CD14-positive monocyte (primary cell): ENCODE measurements around the gene IL15. TPM values are rescaled to one million over a fixed set of nuclear protein-coding genes. Genes with fewer than 3 reads are reported as not detected.

Experiments
- DNase-seq, 3 donors: peaks; one replicate each; pipeline ENCODE4 v3.0.0-alpha.2; 2011 to 2022
- H2AFZ ChIP-seq: 2 replicates; pipeline ENCODE4 v1.6.0; 2012; ENCODE audit warnings: mild to moderate bottlenecking, low read depth, low read length, inconsistent platforms; ENCODE audit not compliant: insufficient read depth, poor library complexity, severe bottlenecking
- H3K27ac ChIP-seq, 2 donors: 1 replicate in 1 of 2; 2 replicates in 1 of 2; pipeline ENCODE4 v1.5.1; 2012 to 2013; ENCODE audit warnings: low read length in 2 of 2, control low read depth in 1 of 2, inconsistent platforms in 1 of 2, low read depth in 1 of 2, mild to moderate bottlenecking in 1 of 2
- H3K27me3 ChIP-seq, 2 donors: one replicate each; pipeline versions ENCODE4 v1.6.0 to v1.6.1; 2011 to 2013; ENCODE audit warnings: low read length in 2 of 2; ENCODE audit not compliant: control insufficient read depth in 2 of 2, insufficient read depth in 2 of 2
- H3K36me3 ChIP-seq, 2 donors: replicated peaks in 1 of 2; 1 replicate in 1 of 2; 2 replicates in 1 of 2; pipeline versions ENCODE4 v1.5.1 to v1.6.1; 2012 to 2013; ENCODE audit warnings: low read length in 2 of 2, control low read depth in 1 of 2, inconsistent platforms in 1 of 2, mild to moderate bottlenecking in 1 of 2; ENCODE audit not compliant: insufficient read depth in 2 of 2, control insufficient read depth in 1 of 2
- H3K4me1 ChIP-seq, 2 donors: 1 replicate in 1 of 2; 2 replicates in 1 of 2; pipeline versions ENCODE4 v1.5.1 to v1.6.1; 2012 to 2013; ENCODE audit warnings: low read length in 2 of 2, control low read depth in 1 of 2, inconsistent platforms in 1 of 2, mild to moderate bottlenecking in 1 of 2, moderate library complexity in 1 of 2; ENCODE audit not compliant: insufficient read depth in 2 of 2, control insufficient read depth in 1 of 2
- H3K4me2 ChIP-seq: replicated peaks from 2 replicates; pipeline ENCODE3; 2012; ENCODE audit warnings: low read length, moderate library complexity, mild to moderate bottlenecking; ENCODE audit not compliant: poor library complexity, severe bottlenecking; ENCODE audit errors: extremely low read depth
- H3K4me3 ChIP-seq, 3 experiments: fragments of 200-600 bp in 1 of 3; sonication (generic) in 1 of 3; replicated peaks in 1 of 3; 1 replicate in 2 of 3; 2 replicates in 1 of 3; pipeline ENCODE4 v1.5.1; 2011 to 2013; ENCODE audit warnings: low read length in 3 of 3, mild to moderate bottlenecking in 3 of 3, control low read depth in 2 of 3, low read depth in 2 of 3, inconsistent platforms in 1 of 3, moderate library complexity in 1 of 3
- H3K79me2 ChIP-seq: 2 replicates; pipeline ENCODE4 v1.6.0; 2012; ENCODE audit warnings: mild to moderate bottlenecking, control low read depth, inconsistent platforms, low read length, moderate library complexity; ENCODE audit not compliant: insufficient read depth
- H3K9ac ChIP-seq: 2 replicates; pipeline ENCODE4 v1.6.0; 2017; ENCODE audit warnings: low read length, mild to moderate bottlenecking; ENCODE audit not compliant: insufficient read depth, poor library complexity, severe bottlenecking
- H3K9me3 ChIP-seq, 2 donors: replicated peaks in 1 of 2; 1 replicate in 1 of 2; 2 replicates in 1 of 2; pipeline versions ENCODE4 v1.5.1 to v1.6.1; 2012 to 2013; ENCODE audit warnings: low read length in 2 of 2, control low read depth in 1 of 2; ENCODE audit not compliant: control insufficient read depth in 1 of 2, insufficient read depth in 1 of 2
- H4K20me1 ChIP-seq: 2 replicates; pipeline ENCODE4 v1.6.0; 2012; ENCODE audit warnings: mild to moderate bottlenecking, low read length, control low read depth, moderate library complexity; ENCODE audit not compliant: insufficient read depth
- H3K27ac Mint-ChIP-seq, 7 donors: one replicate each; pipeline ENCODE4 v1.8.0; 2020; ENCODE audit warnings: mild to moderate bottlenecking in 7 of 7, mixed read lengths in 7 of 7, moderate library complexity in 6 of 7, inconsistent platforms in 2 of 7
- H3K27me3 Mint-ChIP-seq, 3 donors: one replicate each; pipeline ENCODE4 v1.8.0; 2021 to 2022; ENCODE audit warnings: low read depth in 3 of 3, mild to moderate bottlenecking in 3 of 3, mixed read lengths in 3 of 3, moderate library complexity in 3 of 3, inconsistent platforms in 1 of 3
- H3K36me3 Mint-ChIP-seq, 2 donors: one replicate each; pipeline ENCODE4 v1.8.0; 2020; ENCODE audit warnings: mixed read lengths in 2 of 2, inconsistent platforms in 1 of 2, mild to moderate bottlenecking in 1 of 2
- H3K4me1 Mint-ChIP-seq: one replicate; pipeline ENCODE4 v1.8.0; 2020; ENCODE audit warnings: mild to moderate bottlenecking, mixed read lengths
- H3K4me3 Mint-ChIP-seq, 2 donors: one replicate each; pipeline ENCODE4 v1.8.0; 2020; ENCODE audit warnings: mild to moderate bottlenecking in 2 of 2, mixed read lengths in 2 of 2, moderate library complexity in 1 of 2
- H3K9me3 Mint-ChIP-seq, 7 donors: one replicate each; pipeline ENCODE4 v1.8.0; 2020 to 2022; ENCODE audit warnings: mixed read lengths in 7 of 7, mild to moderate bottlenecking in 6 of 7, moderate library complexity in 6 of 7, inconsistent platforms in 2 of 7
- WGBS: methylation state at CpG from one replicate; pipeline ENCODE4 v1.1.5; 2013; ENCODE audit warnings: missing lambda C conversion rate; ENCODE audit not compliant: insufficient coverage; 5-methylcytosine and 5-hydroxymethylcytosine counted together
- intact Hi-C, 2 donors: fragments of 100-400 bp; cut with micrococcal nuclease; formaldehyde crosslinking; loops; one replicate each; pipeline versions ENCODE4 v1.15.0 to v1.15.1; 2023
- polyA plus RNA-seq, 3 donors: library from polyadenylated mRNA; depleted of rRNA in 1 of 3; unstranded in 2 of 3; stranded (reverse) in 1 of 3; fragments of 300-500 nt in 2 of 3; fragments of >200 nt in 1 of 3; fragmentation: Illumina TruSeq in 2 of 3; gene quantifications; 1 replicate in 2 of 3; 2 replicates in 1 of 3; pipeline ENCODE4 v1.2.3, GENCODE V29; 2012 to 2021
- TF ChIP-seq, protein P1 (sequence below): fragments of 200-600 bp; IDR thresholded peaks from one replicate; pipeline ENCODE4 v1.8.0; 2022; ENCODE audit warnings: antibody characterized with exemption, mild to moderate bottlenecking

Gene IL15
- polyA plus RNA-seq, 3 donors = 22.1 to 34.3 (median 25.7) TPM

DNA sequence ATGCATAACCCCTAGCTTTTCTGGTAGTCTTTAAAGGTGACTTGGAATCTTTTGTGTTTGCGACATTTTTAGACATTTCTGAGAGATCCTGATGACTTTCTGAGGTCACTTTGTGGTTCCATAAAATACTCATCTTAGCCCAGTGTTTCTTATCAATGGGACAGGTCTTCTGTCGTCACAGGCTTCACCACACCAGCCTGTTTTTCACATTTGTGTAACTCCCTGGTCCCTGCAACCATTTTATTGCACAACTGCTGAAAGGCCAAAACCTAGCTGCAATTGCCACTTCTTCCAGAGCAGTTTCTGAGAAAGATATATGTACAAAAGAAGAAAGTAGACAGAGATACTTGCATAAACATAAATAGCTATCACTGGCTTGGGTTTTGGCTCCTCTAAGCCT is 120.9 kb downstream of the IL15 start:
- Histone ChIP-seq H3K9ac (no peak overlapping the region), H4K20me1 (no peaks in the 10 kb centered on the region), H3K4me1 (no peaks in the 10 kb centered on the region), H3K4me2 (no peak overlapping the region), H3K27ac (no peak overlapping the region), H3K4me3 (no peak overlapping the region), H3K27me3 (no peaks in the 10 kb centered on the region), H2AFZ (no peak overlapping the region), H3K79me2 (no peaks in the 10 kb centered on the region), H3K36me3 (no peaks in the 10 kb centered on the region), H3K9me3 (no peaks in the 10 kb centered on the region)
- Mint-ChIP-seq H3K4me3 (no peak overlapping the region), H3K36me3 (no peaks in the 10 kb centered on the region), H3K4me1 (no peaks in the 10 kb centered on the region), H3K27me3 (no peaks in the 10 kb centered on the region), H3K27ac (no peak overlapping the region), H3K9me3 (peaks cover 0 to 3% (median 0%) of the 10 kb centered on the region in 7 donors)
- TF ChIP-seq, protein P1, sequence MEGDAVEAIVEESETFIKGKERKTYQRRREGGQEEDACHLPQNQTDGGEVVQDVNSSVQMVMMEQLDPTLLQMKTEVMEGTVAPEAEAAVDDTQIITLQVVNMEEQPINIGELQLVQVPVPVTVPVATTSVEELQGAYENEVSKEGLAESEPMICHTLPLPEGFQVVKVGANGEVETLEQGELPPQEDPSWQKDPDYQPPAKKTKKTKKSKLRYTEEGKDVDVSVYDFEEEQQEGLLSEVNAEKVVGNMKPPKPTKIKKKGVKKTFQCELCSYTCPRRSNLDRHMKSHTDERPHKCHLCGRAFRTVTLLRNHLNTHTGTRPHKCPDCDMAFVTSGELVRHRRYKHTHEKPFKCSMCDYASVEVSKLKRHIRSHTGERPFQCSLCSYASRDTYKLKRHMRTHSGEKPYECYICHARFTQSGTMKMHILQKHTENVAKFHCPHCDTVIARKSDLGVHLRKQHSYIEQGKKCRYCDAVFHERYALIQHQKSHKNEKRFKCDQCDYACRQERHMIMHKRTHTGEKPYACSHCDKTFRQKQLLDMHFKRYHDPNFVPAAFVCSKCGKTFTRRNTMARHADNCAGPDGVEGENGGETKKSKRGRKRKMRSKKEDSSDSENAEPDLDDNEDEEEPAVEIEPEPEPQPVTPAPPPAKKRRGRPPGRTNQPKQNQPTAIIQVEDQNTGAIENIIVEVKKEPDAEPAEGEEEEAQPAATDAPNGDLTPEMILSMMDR = no peak
- DNase-seq = no peak
- intact Hi-C loops = no loop called here
- WGBS = 43% methylated on average over 1 of the region's 2 CpGs

DNA sequence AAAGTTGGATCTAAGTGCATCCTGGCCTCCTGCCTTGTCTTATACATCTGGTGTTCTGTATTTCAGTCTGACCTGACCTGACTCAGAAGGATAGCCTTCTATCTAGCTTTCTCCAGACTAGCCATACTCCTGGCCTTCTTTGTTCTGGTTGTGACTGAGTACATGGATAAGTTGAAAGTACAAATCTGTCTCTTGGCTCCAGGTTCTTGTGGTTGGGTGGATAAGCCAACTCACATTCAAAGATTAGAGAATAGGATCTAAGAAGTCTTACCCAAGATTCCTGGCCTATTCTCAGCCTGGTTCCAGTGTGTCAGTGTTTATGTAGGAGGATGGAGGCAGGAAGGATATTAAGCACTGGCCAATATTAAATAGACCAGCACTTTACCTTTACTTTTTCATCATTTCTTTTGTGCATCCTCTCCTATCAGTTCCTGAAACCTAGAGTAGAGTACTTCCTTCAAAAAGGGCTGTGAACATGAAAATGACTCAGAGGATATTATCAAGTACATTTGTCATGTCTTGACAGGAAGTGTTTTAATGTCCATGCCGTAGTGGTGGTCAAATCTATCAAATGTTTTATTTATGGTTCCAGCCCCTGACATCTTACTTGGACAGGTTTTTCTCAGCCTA is 123.5 kb downstream of the IL15 start:
- no CpG with 5 or more reads among the region's 1 CpG for WGBS
- TF ChIP-seq, protein P1 = no peak
- Mint-ChIP-seq H3K27ac (no peak overlapping the region), H3K9me3 (peaks cover 0 to 5% (median 0%) of the 10 kb centered on the region in 7 donors), H3K27me3 (no peaks in the 10 kb centered on the region), H3K4me3 (no peak overlapping the region), H3K36me3 (no peaks in the 10 kb centered on the region), H3K4me1 (no peaks in the 10 kb centered on the region)
- Histone ChIP-seq H3K4me1 (no peaks in the 10 kb centered on the region), H3K4me2 (no peak overlapping the region), H3K4me3 (no peak overlapping the region), H3K27ac (no peak overlapping the region), H3K36me3 (no peaks in the 10 kb centered on the region), H3K9me3 (no peaks in the 10 kb centered on the region), H2AFZ (no peak overlapping the region), H3K79me2 (no peaks in the 10 kb centered on the region), H3K27me3 (no peaks in the 10 kb centered on the region), H3K9ac (no peak overlapping the region), H4K20me1 (no peaks in the 10 kb centered on the region)
- intact Hi-C loops = no loop called here
- peak in 1 of 3 donors; percentile 3 for DNase-seq
